ENCODE measurements around the gene FGD5.

The FGD5 gene

DNA sequence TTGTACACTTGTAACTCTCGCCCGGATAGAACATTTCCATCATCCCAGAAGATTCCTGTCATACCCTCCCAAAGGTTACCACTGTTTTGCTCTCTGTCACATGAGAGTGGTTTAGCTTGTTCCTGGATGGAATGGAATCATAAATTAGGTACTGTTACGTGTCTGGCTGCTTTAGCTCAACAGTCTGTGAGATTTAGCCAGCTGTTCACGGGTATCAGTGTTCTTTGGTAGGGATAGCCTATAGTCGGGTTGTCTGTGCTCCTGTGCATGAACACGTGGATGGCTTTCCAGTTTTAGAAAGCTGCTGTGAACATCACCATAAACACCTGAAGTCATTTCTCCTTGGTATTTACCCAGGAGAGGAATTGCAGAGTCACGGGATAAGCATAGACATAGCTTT, 70.4 kb downstream of the FGD5 start:
- Histone ChIP-seq H3K9me3 (ENCODE audit: control insufficient read depth in 1 of 2, low read length in 2 of 2) (no peaks in the 10 kb centered on the region), H3K4me1 (ENCODE audit: control insufficient read depth in 1 of 2, insufficient read depth in 2 of 2, low read length in 2 of 2) (no peaks in the 10 kb centered on the region), H3K36me3 (ENCODE audit: control insufficient read depth in 1 of 2, insufficient read depth in 2 of 2, low read length in 2 of 2) (peaks cover 3 to 10% of the 10 kb centered on the region in 2 donors), H3K9ac (ENCODE audit: low read depth in 1 of 2, low read length in 2 of 2) (no peak overlapping the region), H3K4me3 (ENCODE audit: low read depth in 1 of 2, low read length in 2 of 2) (no peak overlapping the region), H3K27me3 (ENCODE audit: control insufficient read depth in 1 of 2, insufficient read depth in 2 of 2, low read length in 2 of 2) (no peaks in the 10 kb centered on the region), H3K27ac (ENCODE audit: low read depth, low read length) (no peak overlapping the region)

GRCh38 chr3:14889943-14890342, 71.2 kb downstream of the FGD5 start:
- Histone ChIP-seq H3K36me3 (ENCODE audit: control insufficient read depth in 1 of 2, insufficient read depth in 2 of 2, low read length in 2 of 2) (peaks cover 3 to 10% of the 10 kb centered on the region in 2 donors), H3K9me3 (ENCODE audit: control insufficient read depth in 1 of 2, low read length in 2 of 2) (no peaks in the 10 kb centered on the region), H3K27me3 (ENCODE audit: control insufficient read depth in 1 of 2, insufficient read depth in 2 of 2, low read length in 2 of 2) (no peaks in the 10 kb centered on the region)

GRCh38 chr3:14890476-14890875, 71.7 kb downstream of the FGD5 start:
- Histone ChIP-seq H3K4me1 (ENCODE audit: control insufficient read depth in 1 of 2, insufficient read depth in 2 of 2, low read length in 2 of 2) (no peaks in the 10 kb centered on the region), H3K36me3 (ENCODE audit: control insufficient read depth in 1 of 2, insufficient read depth in 2 of 2, low read length in 2 of 2) (peaks cover 3 to 9% of the 10 kb centered on the region in 2 donors), H3K9me3 (ENCODE audit: control insufficient read depth in 1 of 2, low read length in 2 of 2) (no peaks in the 10 kb centered on the region), H3K27me3 (ENCODE audit: control insufficient read depth in 1 of 2, insufficient read depth in 2 of 2, low read length in 2 of 2) (no peaks in the 10 kb centered on the region), H3K27ac (ENCODE audit: low read depth, low read length) (no peak overlapping the region), H3K4me3 (ENCODE audit: low read depth in 1 of 2, low read length in 2 of 2) (no peak overlapping the region), H3K9ac (ENCODE audit: low read depth in 1 of 2, low read length in 2 of 2) (no peak overlapping the region)

More at GRCh38 chr3:14889943-14890342, 71.2 kb downstream of the FGD5 start:
- no peak overlapping the region for H3K4me3 ChIP-seq (ENCODE audit: low read depth in 1 of 2, low read length in 2 of 2)
- no peaks in the 10 kb centered on the region for H3K4me1 ChIP-seq (ENCODE audit: control insufficient read depth in 1 of 2, insufficient read depth in 2 of 2, low read length in 2 of 2)
- no peak overlapping the region for H3K9ac ChIP-seq (ENCODE audit: low read depth in 1 of 2, low read length in 2 of 2)
- H3K27ac ChIP-seq (ENCODE audit: low read depth, low read length) = no peak overlapping the region

DNA sequence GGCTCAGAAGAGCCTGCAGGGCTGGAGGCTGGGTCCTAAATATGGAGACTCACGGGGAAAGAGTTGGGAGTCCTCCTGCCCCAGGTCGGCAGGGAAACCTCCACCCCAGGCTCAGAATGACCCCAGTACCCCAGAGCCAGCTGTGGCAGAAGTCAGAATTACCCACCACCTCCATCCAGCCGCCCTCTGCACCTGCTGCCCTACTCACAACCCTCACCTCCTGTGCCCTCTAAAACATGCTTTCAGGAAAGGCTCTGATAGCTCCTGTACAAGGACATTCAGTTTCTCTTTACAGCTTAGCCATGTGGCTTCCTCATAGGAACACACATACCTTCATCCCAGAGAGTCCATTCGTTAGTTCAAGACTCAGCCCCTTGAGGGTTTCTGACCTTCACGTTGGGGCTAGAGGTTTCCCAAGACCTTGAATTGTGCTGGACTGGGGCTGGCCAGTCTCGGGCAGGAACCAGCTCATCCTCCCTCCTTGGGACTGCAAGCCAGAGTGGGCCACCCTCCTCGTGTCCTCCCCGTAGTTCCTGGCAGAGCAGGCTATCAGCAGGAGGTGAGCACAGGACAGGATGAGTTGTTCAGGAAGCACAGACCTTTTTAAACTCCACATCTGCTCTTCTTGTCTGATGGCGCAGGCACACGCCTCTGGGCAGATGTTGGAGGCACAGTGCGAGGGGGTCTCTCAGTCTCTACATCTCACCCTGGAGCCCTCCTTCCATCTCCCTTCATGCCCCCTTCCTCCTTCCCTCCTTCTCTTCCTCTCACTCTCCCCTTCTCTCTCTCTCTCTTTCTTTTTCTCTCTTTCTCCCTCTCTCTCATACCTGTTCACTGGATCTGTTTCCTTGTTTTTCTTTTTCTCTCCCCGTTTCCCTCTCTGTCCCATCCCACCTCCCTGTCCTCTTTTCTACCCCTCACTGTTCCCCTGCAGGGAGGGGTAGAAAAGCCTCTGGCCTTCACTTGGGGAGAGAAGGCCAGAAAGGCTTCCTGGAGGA, 72.7 kb downstream of the FGD5 start:
- Histone ChIP-seq H3K4me3 (ENCODE audit: low read depth in 1 of 2, low read length in 2 of 2) (no peak overlapping the region), H3K4me1 (ENCODE audit: control insufficient read depth in 1 of 2, insufficient read depth in 2 of 2, low read length in 2 of 2) (no peaks in the 10 kb centered on the region)

GRCh38 chr3:14892226-14892625, 73.5 kb downstream of the FGD5 start:
- Histone ChIP-seq H3K9me3 (ENCODE audit: control insufficient read depth in 1 of 2, low read length in 2 of 2) (no peaks in the 10 kb centered on the region), H3K36me3 (ENCODE audit: control insufficient read depth in 1 of 2, insufficient read depth in 2 of 2, low read length in 2 of 2) (peaks cover 2 to 3% of the 10 kb centered on the region in 2 donors), H3K27ac (ENCODE audit: low read depth, low read length) (no peak overlapping the region), H3K27me3 (ENCODE audit: control insufficient read depth in 1 of 2, insufficient read depth in 2 of 2, low read length in 2 of 2) (no peaks in the 10 kb centered on the region), H3K4me1 (ENCODE audit: control insufficient read depth in 1 of 2, insufficient read depth in 2 of 2, low read length in 2 of 2) (no peaks in the 10 kb centered on the region), H3K4me3 (ENCODE audit: low read depth in 1 of 2, low read length in 2 of 2) (no peak overlapping the region), H3K9ac (ENCODE audit: low read depth in 1 of 2, low read length in 2 of 2) (no peak overlapping the region)

More for the DNA sequence above, 72.7 kb downstream of the FGD5 start:
- Histone ChIP-seq H3K27me3 (ENCODE audit: control insufficient read depth in 1 of 2, insufficient read depth in 2 of 2, low read length in 2 of 2) (no peaks in the 10 kb centered on the region), H3K9ac (ENCODE audit: low read depth in 1 of 2, low read length in 2 of 2) (no peak overlapping the region), H3K9me3 (ENCODE audit: control insufficient read depth in 1 of 2, low read length in 2 of 2) (no peaks in the 10 kb centered on the region), H3K27ac (ENCODE audit: low read depth, low read length) (no peak overlapping the region), H3K36me3 (ENCODE audit: control insufficient read depth in 1 of 2, insufficient read depth in 2 of 2, low read length in 2 of 2) (peaks cover under 1 to 3% of the 10 kb centered on the region in 2 donors)

- H3K36me3 ChIP-seq (ENCODE audit: control insufficient read depth in 1 of 2, insufficient read depth in 2 of 2, low read length in 2 of 2) = peaks cover 10 to 17% of the 10 kb centered on the region in 2 donors
- H3K4me3 ChIP-seq (ENCODE audit: low read depth in 1 of 2, low read length in 2 of 2) = no peak overlapping the region
- no peaks in the 10 kb centered on the region for H3K27me3 ChIP-seq (ENCODE audit: control insufficient read depth in 1 of 2, insufficient read depth in 2 of 2, low read length in 2 of 2)
- no peak overlapping the region for H3K27ac ChIP-seq (ENCODE audit: low read depth, low read length)
- H3K9me3 ChIP-seq (ENCODE audit: control insufficient read depth in 1 of 2, low read length in 2 of 2) = no peaks in the 10 kb centered on the region
- no peak overlapping the region for H3K9ac ChIP-seq (ENCODE audit: low read depth in 1 of 2, low read length in 2 of 2)
- H3K4me1 ChIP-seq (ENCODE audit: control insufficient read depth in 1 of 2, insufficient read depth in 2 of 2, low read length in 2 of 2) = no peaks in the 10 kb centered on the region
Observed at GRCh38 chr3:14894085-14894484, 75.3 kb downstream of the FGD5 start.

DNA sequence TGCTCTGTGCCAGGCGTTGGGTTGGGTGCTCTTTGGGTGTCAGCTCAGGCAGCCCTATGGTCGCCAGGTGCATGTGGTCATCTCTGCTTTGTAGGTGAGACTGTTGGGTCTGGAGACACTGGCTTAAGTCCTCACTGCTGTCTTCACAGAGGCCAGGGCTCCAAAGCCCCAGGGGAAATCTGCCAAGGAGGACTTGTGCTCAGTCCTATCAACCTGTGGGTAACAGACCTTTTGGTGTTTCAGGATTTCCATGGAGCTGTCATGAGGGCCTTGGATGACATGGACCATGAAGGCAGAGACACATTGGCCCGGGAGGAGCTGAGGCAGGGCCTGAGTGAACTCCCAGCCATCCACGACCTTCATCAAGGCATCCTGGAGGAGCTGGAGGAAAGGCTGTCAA, 78.5 kb downstream of the FGD5 start:
- Histone ChIP-seq H3K4me3 (ENCODE audit: low read depth in 1 of 2, low read length in 2 of 2) (no peak overlapping the region), H3K9me3 (ENCODE audit: control insufficient read depth in 1 of 2, low read length in 2 of 2) (no peaks in the 10 kb centered on the region), H3K36me3 (ENCODE audit: control insufficient read depth in 1 of 2, insufficient read depth in 2 of 2, low read length in 2 of 2) (peaks cover 7 to 25% of the 10 kb centered on the region in 2 donors), H3K4me1 (ENCODE audit: control insufficient read depth in 1 of 2, insufficient read depth in 2 of 2, low read length in 2 of 2) (peaks cover 11 to 13% of the 10 kb centered on the region in 2 donors), H3K27me3 (ENCODE audit: control insufficient read depth in 1 of 2, insufficient read depth in 2 of 2, low read length in 2 of 2) (no peaks in the 10 kb centered on the region), H3K9ac (ENCODE audit: low read depth in 1 of 2, low read length in 2 of 2) (no peak overlapping the region), H3K27ac (ENCODE audit: low read depth, low read length) (no peak overlapping the region)

DNA sequence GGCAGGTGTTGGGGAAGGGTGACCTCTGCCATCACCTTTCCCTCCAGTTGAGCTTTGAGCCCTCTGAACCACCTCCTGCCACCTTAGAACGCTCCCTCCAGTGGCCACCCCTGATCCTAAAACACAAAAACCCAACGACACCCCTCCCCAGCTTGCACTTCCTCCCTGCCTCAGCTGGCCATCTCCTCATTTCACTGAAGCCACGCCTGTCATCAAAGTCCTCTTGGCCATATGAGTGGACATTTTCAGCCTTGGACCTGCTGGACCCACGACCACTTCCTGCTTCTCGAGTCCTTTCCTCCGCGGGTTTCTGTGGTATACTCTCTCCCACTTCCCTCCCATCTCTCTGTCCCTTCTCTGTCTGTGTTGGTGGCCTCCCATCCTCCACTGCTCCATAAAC, 80.2 kb downstream of the FGD5 start:
- no peak overlapping the region for H3K27ac ChIP-seq (ENCODE audit: low read depth, low read length)
- H3K4me1 ChIP-seq (ENCODE audit: control insufficient read depth in 1 of 2, insufficient read depth in 2 of 2, low read length in 2 of 2) = peaks cover 11 to 13% of the 10 kb centered on the region in 2 donors
- H3K36me3 ChIP-seq (ENCODE audit: control insufficient read depth in 1 of 2, insufficient read depth in 2 of 2, low read length in 2 of 2) = peaks cover 7 to 25% of the 10 kb centered on the region in 2 donors
- H3K9me3 ChIP-seq (ENCODE audit: control insufficient read depth in 1 of 2, low read length in 2 of 2) = no peaks in the 10 kb centered on the region
- no peaks in the 10 kb centered on the region for H3K27me3 ChIP-seq (ENCODE audit: control insufficient read depth in 1 of 2, insufficient read depth in 2 of 2, low read length in 2 of 2)
- H3K4me3 ChIP-seq (ENCODE audit: low read depth in 1 of 2, low read length in 2 of 2) = no peak overlapping the region
- no peak overlapping the region for H3K9ac ChIP-seq (ENCODE audit: low read depth in 1 of 2, low read length in 2 of 2)

DNA sequence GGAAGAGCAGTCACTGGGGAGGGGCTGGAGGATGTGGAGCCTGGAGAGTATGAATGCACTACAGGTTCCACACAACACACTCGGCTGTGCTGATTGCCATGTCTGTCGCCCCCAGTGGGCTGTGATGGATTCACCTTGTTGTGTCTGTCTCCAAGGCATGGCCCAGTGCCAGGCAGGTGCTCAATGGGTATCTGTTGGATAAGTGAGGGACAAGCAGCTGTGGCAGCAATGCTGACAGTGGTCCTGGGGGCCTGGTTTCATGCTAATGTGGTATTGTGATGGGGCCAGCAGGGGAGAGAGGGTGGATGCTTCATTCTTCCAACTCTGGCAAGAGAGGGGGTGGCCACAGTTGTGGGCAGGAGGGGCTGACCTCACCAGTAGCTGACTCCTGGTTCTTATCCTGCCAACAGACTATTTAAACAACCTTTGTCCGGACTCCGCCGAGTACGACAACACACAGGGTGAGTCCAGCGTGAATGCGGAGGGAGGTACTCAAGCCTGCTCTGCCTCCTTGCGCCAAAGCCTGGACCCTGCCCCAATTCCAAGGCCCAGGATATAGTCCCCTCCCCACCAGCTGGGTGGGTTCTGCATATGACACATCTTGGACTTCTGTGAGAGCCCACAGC, 81.3 kb downstream of the FGD5 start:
- no peaks in the 10 kb centered on the region for H3K27me3 ChIP-seq (ENCODE audit: control insufficient read depth in 1 of 2, insufficient read depth in 2 of 2, low read length in 2 of 2)

More for the DNA sequence above, 81.3 kb downstream of the FGD5 start:
- peaks cover 11 to 13% of the 10 kb centered on the region in 2 donors for H3K4me1 ChIP-seq (ENCODE audit: control insufficient read depth in 1 of 2, insufficient read depth in 2 of 2, low read length in 2 of 2)
- H3K36me3 ChIP-seq (ENCODE audit: control insufficient read depth in 1 of 2, insufficient read depth in 2 of 2, low read length in 2 of 2) = peaks cover 9 to 25% of the 10 kb centered on the region in 2 donors
- H3K9ac ChIP-seq (ENCODE audit: low read depth in 1 of 2, low read length in 2 of 2) = no peak overlapping the region
- no peak overlapping the region for H3K27ac ChIP-seq (ENCODE audit: low read depth, low read length)
- peaks cover 0 to 2% of the 10 kb centered on the region in 2 donors for H3K9me3 ChIP-seq (ENCODE audit: control insufficient read depth in 1 of 2, low read length in 2 of 2)
- H3K4me3 ChIP-seq (ENCODE audit: low read depth in 1 of 2, low read length in 2 of 2) = peak overlapping the region in 1 of 2 donors; percentile 29
